GM18907 (cell line): ENCODE data around the gene OTUD1.

ENCODE experiments used
- ATAC-seq: cut with Tn5 transposase; IDR thresholded peaks from one replicate; pipeline ENCODE4 v1.9.1; 2021; ENCODE audit warnings: mild to moderate bottlenecking, moderate library complexity; ENCODE audit not compliant: unreplicated experiment

The OTUD1 gene

GRCh38 chr10:23419655-23420329, 19.1 kb upstream of the OTUD1 start:
- ATAC-seq, result no peak

DNA sequence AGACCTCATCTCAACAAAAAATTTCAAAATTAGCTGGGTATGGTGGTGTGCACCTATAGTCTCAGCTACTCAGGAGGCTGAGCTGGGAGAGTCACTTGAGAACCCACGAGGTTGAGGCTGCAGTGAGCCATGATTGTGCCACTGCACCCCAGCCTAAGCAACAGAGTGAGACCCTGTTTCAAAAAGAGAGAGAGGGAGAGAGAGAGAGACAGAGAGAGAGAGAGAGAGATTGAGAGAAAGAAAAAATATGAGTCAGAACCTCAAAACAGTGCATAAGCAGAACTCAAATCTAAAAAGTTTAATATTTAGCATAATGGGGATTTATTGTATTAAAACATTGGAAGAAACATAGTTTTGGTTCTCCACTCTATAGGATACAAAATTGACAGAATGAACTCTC, 17.5 kb upstream of the OTUD1 start:
- ATAC-seq, result no peak

GRCh38 chr10:23422003-23422411, 16.9 kb upstream of the OTUD1 start:
- ATAC-seq, result no peak

DNA sequence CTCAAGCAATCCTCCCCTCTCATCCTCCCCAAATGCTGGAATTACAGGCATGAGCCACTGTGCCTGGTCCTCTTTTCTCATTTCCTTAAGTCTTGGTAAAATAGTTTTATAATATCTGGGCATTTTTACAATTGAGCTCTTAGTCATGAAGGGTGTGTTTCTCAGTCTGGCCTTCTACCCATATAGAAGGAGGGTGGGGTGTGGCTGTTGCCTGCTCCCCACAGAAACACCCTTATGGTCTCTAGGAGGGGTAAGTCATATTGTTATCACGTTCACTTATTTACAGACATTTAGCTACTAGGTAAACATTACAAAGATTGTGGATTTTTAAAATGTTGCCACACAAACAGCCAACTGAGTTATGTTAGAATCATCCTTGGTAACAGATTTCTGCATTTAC, 6.7 kb upstream of the OTUD1 start:
- ATAC-seq, result no peak

GRCh38 chr10:23432639-23433038, 6.2 kb upstream of the OTUD1 start:
- no peak for ATAC-seq

DNA sequence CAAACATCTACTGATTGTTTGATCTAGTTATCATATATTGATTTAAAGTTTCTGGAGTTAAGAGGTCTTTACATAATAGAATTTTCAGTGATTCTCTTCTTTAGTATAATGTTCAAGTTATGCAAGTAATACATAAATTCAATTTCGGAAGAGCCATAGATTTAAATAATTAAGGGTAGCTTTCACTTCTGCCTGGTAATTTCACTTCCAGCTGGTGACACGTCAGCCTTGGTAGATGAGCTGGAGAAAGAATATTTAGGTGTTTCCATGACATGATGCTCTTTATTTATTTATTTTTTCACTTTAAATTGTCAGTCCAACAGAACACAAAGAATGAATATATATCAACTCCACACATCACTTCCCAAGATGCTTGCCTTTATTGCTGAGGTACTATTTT, 5.2 kb upstream of the OTUD1 start:
- no peak for ATAC-seq

DNA sequence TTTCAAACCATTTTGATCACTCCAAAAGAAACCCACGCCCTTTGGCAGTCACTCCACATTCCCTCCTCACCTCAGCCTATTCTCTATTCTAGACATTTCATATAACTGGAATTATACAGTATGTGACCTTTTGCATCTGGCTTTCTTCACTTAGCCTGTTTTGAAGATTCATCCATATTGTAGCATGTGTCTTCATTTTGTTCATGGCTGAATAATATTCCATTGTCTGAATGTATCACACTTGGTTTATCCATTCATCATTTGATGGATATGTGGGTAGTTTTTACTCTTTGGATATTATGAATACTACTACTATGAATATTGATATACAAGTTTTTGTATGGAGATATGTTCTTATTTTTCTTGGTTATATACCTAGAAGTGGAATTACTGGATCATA, 3.5 kb upstream of the OTUD1 start:
- no peak for ATAC-seq

GRCh38 chr10:23436983-23437382, 1.9 kb upstream of the OTUD1 start:
- no peak for ATAC-seq

DNA sequence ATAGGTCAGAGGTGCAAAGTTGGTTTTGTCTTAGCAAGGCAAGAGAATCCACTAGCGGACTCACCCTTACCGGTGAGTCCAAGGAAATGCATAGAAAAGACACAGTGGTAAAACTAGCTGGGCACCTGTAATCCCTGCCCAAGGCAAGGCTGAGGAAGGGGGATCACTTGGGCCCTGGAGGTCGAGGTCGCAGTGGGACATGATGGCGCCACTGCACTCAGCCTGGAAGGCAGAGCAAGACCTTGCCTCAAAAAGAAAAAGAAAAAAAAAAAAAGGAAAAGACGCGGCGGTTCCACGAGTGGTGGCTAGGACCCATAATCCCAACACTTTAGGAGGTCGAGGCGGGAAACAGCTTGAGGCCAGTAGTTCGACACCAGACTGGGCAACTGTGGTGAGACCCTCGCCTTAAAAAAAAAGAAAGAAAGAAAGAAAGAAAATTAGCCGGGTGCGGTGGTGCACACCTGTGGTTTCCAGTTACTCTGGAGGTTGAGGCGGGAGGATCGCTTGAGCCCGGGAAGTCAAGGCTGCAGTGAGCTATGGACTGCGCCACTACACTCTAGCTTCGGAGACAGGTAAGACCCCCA, 820 bp upstream of the OTUD1 start:
- ATAC-seq, result no peak

GRCh38 chr10:23439452-23439960, 631 bp downstream of the OTUD1 start:
- ATAC-seq, result peak; percentile 16

GRCh38 chr10:23439961-23440889, 1.4 kb downstream of the OTUD1 start:
- peak; percentile 27 for ATAC-seq

DNA sequence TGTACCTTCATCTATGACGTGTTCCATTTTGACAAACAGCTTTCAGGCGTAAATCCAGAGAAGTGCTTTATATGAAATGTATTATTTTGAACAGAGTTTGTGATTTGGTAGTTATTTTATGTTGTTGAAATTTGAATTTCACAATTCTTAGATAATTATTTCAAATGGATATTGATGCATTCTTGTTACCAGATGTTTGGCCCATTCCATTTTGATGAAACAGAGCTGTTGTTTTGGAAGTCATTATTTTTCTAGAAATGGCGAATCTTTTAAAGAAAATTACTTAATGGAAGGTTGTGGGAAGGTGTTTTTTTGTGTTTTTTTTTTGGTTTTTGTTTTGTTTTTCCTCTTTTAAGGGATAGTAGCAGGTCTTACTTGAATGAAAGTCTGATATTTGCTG, 2.4 kb downstream of the OTUD1 start:
- ATAC-seq, result no peak

DNA sequence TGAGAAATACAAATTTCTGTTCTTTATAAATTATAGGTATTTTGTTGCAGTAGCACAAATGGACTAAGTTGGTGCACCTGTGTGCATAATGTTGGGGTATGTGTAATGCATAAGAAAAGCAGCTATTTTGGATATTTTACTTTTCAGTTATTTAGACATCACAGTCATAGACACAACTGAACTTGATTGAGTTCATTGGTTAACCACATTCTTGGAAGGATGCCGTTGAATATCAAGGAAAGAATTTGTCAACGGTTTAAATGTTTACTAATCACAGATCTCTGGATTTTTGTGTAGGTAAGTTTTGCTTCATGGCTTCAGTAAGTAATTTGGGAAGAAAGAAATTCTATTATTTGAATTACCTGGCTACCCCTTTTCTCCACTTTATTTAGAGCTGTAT, 4.1 kb downstream of the OTUD1 start:
- no peak for ATAC-seq

GRCh38 chr10:23445591-23445990, 6.7 kb downstream of the OTUD1 start:
- ATAC-seq, result no peak

DNA sequence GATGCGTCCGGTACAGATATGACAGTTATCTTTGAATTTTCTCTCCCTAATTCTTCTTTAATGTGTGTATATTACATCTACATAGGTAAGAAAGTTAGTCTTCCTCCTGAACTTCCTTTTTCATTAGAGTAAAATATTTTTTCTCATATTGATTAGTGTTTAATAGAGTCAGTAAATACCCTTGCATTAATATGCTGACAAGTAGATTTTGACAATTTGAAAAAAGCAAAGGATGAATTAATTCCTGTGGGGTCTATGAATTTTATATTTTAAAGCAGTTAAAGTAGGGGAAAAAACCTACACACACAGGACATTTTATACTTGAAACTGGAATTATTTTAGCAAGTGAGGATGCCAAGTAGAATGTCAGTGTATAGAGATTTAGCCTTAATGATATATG, 9.4 kb downstream of the OTUD1 start:
- no peak for ATAC-seq

GRCh38 chr10:23448802-23449570, 10.1 kb downstream of the OTUD1 start:
- ATAC-seq, result peak; percentile 92

- no peak for ATAC-seq
Observed at GRCh38 chr10:23452033-23452655, 13.3 kb downstream of the OTUD1 start.

- no peak for ATAC-seq
Observed at GRCh38 chr10:23453465-23453864, 14.6 kb downstream of the OTUD1 start.

DNA sequence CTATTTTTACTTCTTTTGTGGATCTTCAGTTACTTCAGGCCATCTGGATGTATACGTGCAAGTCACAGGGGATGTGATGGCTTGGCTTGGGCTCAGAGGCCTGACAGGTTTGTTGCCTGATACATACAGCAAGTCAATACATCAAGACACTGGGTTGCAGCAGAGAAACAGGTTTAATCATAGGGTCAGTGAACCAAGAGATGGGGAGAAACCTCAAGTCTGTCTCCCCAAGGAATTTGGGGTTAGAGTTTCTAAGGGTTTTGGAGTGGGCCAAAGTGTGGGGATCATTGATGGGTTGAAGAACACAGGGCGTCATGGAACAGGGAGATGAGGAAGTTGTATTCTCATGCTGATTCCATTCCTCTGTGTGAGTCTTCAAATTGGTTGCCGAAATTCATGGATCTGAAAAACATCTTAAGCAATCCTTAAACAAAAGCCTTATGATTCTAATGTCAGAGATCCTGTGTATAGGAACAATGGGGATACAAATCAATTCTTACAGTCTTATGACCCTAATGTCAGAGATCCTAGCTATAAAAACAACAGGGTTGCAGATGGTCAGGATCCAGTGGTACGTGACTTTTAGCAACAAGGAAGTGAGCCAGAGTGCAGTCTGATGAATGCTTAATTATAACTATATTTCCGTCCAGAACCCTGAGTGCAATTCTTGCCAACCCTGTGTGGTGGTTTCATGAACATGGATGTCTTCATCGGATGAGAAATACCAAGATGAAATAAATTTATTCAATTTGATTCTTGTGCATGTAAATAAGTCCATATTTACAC, 18.9 kb downstream of the OTUD1 start:
- ATAC-seq, result no peak
